ENCODE results near the gene CPT1C.

DNA sequence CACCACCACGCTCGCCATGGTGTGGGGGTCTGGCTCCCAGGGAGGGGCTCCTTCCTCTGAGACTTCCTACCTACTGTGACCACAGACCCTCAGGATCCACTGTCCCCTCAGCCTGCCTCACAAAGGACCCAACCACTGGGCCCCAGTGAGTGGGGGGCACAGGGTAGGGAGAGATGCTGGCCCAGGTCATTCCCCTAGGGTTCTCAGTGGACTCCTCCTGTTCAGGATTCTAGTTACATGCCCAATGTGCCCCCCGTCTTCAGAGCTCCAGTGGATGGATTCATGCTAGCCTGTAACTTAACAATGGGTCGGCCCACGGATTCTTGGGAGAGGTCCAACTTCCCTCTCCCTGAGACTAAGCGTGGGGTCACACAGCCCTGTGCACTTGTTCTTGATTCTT lies 72.3 kb downstream of the CPT1C start, which contains the start of gene TSKS:
- TF ChIP-seq EZH2 (IDR thresholded peaks at IDR 0.05; ENCODE audit: insufficient read depth, low read length): no peak
- TF ChIP-seq, protein P1, sequence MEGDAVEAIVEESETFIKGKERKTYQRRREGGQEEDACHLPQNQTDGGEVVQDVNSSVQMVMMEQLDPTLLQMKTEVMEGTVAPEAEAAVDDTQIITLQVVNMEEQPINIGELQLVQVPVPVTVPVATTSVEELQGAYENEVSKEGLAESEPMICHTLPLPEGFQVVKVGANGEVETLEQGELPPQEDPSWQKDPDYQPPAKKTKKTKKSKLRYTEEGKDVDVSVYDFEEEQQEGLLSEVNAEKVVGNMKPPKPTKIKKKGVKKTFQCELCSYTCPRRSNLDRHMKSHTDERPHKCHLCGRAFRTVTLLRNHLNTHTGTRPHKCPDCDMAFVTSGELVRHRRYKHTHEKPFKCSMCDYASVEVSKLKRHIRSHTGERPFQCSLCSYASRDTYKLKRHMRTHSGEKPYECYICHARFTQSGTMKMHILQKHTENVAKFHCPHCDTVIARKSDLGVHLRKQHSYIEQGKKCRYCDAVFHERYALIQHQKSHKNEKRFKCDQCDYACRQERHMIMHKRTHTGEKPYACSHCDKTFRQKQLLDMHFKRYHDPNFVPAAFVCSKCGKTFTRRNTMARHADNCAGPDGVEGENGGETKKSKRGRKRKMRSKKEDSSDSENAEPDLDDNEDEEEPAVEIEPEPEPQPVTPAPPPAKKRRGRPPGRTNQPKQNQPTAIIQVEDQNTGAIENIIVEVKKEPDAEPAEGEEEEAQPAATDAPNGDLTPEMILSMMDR (IDR thresholded peaks at IDR 0.05; ENCODE audit: insufficient read depth, low read depth, low read length): no peak

All from astrocyte (in vitro differentiated cells and primary cell).